MM.1S (cell line): ENCODE results near the gene CERT1.
"Not testable (repeated sequence)": the region's sequence is repeated elsewhere in the genome, so short reads cannot be mapped to it uniquely, and the experiment has no call there.

ENCODE experiments used
- DNase-seq: peaks from one replicate; pipeline ENCODE4 v3.0.0-alpha.2; 2015
- H2AFZ ChIP-seq: fragments of 300-600 bp; sonication (generic); 2 replicates; pipeline ENCODE4 v1.6.0; 2016; ENCODE audit warnings: antibody characterized with exemption, low read length
- H3F3A ChIP-seq: fragments of 300-600 bp; sonication (generic); 2 replicates; pipeline ENCODE4 v1.6.1; 2016; ENCODE audit warnings: mild to moderate bottlenecking, antibody characterized with exemption, low read length, moderate library complexity, mixed read lengths; ENCODE audit not compliant: insufficient read depth
- H3K27ac ChIP-seq: fragments of 300-600 bp; sonication (generic); 2 replicates; pipeline ENCODE4 v1.5.1; 2016; ENCODE audit warnings: mild to moderate bottlenecking, low read length
- H3K27me3 ChIP-seq: fragments of 300-600 bp; sonication (generic); replicated peaks from 2 replicates; pipeline ENCODE4 v1.6.0; 2016; ENCODE audit warnings: low read length; ENCODE audit not compliant: insufficient read depth
- H3K36me3 ChIP-seq: fragments of 300-600 bp; sonication (generic); replicated peaks from 2 replicates; pipeline ENCODE4 v1.6.1; 2016; ENCODE audit warnings: mild to moderate bottlenecking, low read length, mixed read lengths; ENCODE audit not compliant: insufficient read depth
- H3K4me1 ChIP-seq: fragments of 300-600 bp; sonication (generic); 2 replicates; pipeline ENCODE4 v1.6.1; 2016; ENCODE audit warnings: low read length, mixed read lengths
- H3K4me2 ChIP-seq: fragments of 300-600 bp; sonication (generic); 2 replicates; pipeline ENCODE4 v1.6.0; 2016; ENCODE audit warnings: low read depth, low read length
- H3K4me3 ChIP-seq: fragments of 300-600 bp; sonication (generic); 2 replicates; pipeline ENCODE4 v1.5.1; 2016; ENCODE audit warnings: low read length, mixed read lengths
- H3K79me2 ChIP-seq: fragments of 300-600 bp; sonication (generic); 2 replicates; pipeline ENCODE4 v1.6.1; 2016; ENCODE audit warnings: mixed run types, low read length, mixed read lengths
- H3K9ac ChIP-seq: fragments of 300-600 bp; sonication (generic); 2 replicates; pipeline ENCODE4 v1.6.1; 2016; ENCODE audit warnings: low read length, mixed read lengths
- H3K9me2 ChIP-seq: fragments of 300-600 bp; sonication (generic); replicated peaks from 2 replicates; pipeline ENCODE4 v1.6.1; 2016; ENCODE audit warnings: mild to moderate bottlenecking, low read length, mixed read lengths; ENCODE audit not compliant: insufficient read depth
- H3K9me3 ChIP-seq: fragments of 300-600 bp; sonication (generic); replicated peaks from 2 replicates; pipeline ENCODE4 v1.6.1; 2016; ENCODE audit warnings: mild to moderate bottlenecking, low read length, mixed read lengths; ENCODE audit not compliant: insufficient read depth
- H4K20me1 ChIP-seq: fragments of 300-600 bp; sonication (generic); 2 replicates; pipeline ENCODE4 v1.6.1; 2016; ENCODE audit warnings: mild to moderate bottlenecking, low read length, moderate library complexity, mixed read lengths; ENCODE audit not compliant: insufficient read depth
- EZH2 ChIP-seq: fragments of 300-600 bp; sonication (generic); optimal IDR thresholded peaks from 2 replicates; pipeline ENCODE3; 2017; ENCODE audit warnings: low read depth, mild to moderate bottlenecking, antibody characterized with exemption, low read length, mixed read lengths
- EZH2phosphoT487 ChIP-seq: fragments of 300-600 bp; sonication (generic); IDR thresholded peaks from 2 replicates; pipeline ENCODE4 v1.6.1; 2018; ENCODE audit warnings: antibody characterized with exemption, low read length
- TF ChIP-seq, protein P1 (sequence below): fragments of 300-600 bp; sonication (generic); IDR thresholded peaks from 2 replicates; pipeline ENCODE4 v1.5.1; 2016; ENCODE audit warnings: antibody characterized with exemption, low read length, mixed read lengths

The CERT1 gene

DNA sequence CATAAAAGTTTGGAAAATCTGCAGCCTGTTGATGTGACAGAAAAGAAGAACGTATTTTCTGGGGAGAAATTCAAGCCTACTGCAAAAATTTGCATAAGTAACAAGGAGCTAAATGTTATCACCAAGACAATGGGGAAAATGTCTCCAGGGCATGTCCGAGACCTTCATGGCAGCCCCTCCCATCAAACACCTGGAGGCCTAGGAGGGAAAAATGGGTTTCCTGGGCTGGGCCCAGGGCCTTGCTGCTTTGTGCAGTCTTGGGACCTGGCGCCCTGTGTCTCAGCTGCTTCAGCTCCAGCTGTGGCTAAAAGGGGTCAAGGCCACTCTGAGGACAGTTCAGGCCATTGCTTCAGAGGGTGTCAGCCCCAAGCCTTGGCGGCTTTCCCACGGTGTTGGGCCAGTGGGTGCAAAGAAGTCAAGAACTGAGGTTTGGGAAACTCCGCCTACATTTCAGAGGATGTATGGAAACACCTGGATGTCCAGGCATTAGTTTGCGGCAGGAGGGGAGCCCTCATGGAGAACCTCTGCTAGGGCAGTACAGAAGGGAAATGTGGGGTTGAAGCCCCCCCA lies 13.1 kb downstream of the CERT1 start:
- Histone ChIP-seq H2AFZ (no peak overlapping the region), H3K4me2 (no peak overlapping the region), H3K27me3 (no peaks in the 10 kb centered on the region), H3K9me3 (no peaks in the 10 kb centered on the region), H4K20me1 (no peaks in the 10 kb centered on the region), H3K27ac (no peak overlapping the region), H3K4me1 (no peaks in the 10 kb centered on the region), H3K79me2 (peaks cover 26% of the 10 kb centered on the region), H3K9ac (no peak overlapping the region), H3K36me3 (no peaks in the 10 kb centered on the region), H3K9me2 (no peaks in the 10 kb centered on the region), H3F3A (no peaks in the 10 kb centered on the region), H3K4me3 (no peak overlapping the region)
- DNase-seq = no peak
- TF ChIP-seq EZH2phosphoT487 (no peak), EZH2 (no peak)
- TF ChIP-seq, protein P1, sequence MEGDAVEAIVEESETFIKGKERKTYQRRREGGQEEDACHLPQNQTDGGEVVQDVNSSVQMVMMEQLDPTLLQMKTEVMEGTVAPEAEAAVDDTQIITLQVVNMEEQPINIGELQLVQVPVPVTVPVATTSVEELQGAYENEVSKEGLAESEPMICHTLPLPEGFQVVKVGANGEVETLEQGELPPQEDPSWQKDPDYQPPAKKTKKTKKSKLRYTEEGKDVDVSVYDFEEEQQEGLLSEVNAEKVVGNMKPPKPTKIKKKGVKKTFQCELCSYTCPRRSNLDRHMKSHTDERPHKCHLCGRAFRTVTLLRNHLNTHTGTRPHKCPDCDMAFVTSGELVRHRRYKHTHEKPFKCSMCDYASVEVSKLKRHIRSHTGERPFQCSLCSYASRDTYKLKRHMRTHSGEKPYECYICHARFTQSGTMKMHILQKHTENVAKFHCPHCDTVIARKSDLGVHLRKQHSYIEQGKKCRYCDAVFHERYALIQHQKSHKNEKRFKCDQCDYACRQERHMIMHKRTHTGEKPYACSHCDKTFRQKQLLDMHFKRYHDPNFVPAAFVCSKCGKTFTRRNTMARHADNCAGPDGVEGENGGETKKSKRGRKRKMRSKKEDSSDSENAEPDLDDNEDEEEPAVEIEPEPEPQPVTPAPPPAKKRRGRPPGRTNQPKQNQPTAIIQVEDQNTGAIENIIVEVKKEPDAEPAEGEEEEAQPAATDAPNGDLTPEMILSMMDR = no peak

DNA sequence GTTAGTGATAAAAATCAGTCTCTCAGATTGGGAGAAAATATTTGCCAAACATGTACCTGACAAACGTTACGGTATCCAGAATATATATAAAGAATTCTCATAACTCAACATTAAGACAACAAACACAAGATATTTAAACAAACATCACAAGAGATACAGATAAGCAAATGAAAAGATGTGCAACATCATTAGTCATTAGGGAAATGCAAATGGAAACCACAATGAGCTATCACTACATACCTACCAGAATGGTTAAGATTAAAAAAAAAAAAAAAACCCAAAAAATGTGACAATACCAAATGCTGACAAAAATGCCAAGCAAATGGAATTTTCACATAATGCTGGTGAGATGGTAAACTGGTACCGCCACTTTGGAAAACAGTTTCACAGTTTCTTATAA lies 15.4 kb downstream of the CERT1 start:
- Histone ChIP-seq H4K20me1 (no peaks in the 10 kb centered on the region), H3K9ac (no peak overlapping the region), H3K4me1 (no peaks in the 10 kb centered on the region), H2AFZ (no peak overlapping the region), H3F3A (no peaks in the 10 kb centered on the region), H3K27ac (no peak overlapping the region), H3K79me2 (peaks cover 9% of the 10 kb centered on the region; the same call in 1 of the 2 replicates), H3K36me3 (no peaks in the 10 kb centered on the region), H3K4me2 (no peak overlapping the region), H3K9me2 (no peaks in the 10 kb centered on the region), H3K27me3 (no peaks in the 10 kb centered on the region), H3K4me3 (no peak overlapping the region), H3K9me3 (no peaks in the 10 kb centered on the region)
- DNase-seq = no peak
- TF ChIP-seq EZH2phosphoT487 = no peak
- TF ChIP-seq EZH2 = no peak
- TF ChIP-seq, protein P1 = no peak

DNA sequence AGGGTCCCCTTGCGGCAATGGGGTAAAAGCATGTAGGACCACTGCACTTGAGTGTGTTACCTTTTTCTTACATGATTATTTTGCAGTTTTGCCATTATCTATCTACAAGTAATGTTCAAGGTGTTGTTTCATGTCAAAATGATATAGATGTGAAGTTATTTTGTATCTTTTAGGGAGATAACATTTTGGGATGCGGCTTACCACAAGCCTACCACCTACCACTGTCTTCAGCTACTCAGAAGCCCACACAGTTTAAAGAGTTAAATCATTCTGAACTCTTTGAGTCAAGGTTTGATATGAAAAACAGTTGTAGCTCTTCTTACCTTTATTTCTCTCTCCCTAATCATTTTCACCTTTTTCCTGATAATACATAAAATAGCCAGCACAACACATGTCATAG lies 19.8 kb downstream of the CERT1 start:
- no peaks in the 10 kb centered on the region for H3K9me3 ChIP-seq
- DNase-seq = no peak
- H3K4me3 ChIP-seq = no peak overlapping the region
- H3K27me3 ChIP-seq = no peaks in the 10 kb centered on the region
- H3K9me2 ChIP-seq = no peaks in the 10 kb centered on the region
- no peaks in the 10 kb centered on the region for H3K36me3 ChIP-seq
- no peak overlapping the region for H3K4me2 ChIP-seq
- no peaks in the 10 kb centered on the region for H4K20me1 ChIP-seq
- H2AFZ ChIP-seq = no peak overlapping the region
- no peaks in the 10 kb centered on the region for H3F3A ChIP-seq
- H3K9ac ChIP-seq = no peak overlapping the region
- no peaks in the 10 kb centered on the region for H3K4me1 ChIP-seq
- TF ChIP-seq EZH2 = no peak
- TF ChIP-seq, protein P1 = no peak
- peaks cover 12% of the 10 kb centered on the region for H3K79me2 ChIP-seq
- H3K27ac ChIP-seq = no peak overlapping the region

DNA sequence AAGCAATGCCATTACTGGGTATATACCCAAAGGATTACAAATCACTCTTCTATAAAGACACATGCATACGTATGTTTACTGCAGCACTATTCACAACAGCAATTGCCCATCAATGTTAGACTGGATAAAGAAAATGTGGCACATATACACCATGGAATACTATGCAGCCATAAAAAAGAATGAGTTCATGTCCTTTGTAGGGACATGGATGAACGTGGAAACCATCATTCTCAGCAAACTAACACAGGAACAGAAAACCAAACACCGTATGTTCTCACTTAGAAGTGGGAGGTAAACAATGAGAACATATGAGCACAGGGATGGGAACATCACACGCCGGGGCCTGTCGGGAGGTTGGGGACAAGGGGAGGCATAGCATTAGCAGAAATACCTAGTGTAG lies 21.6 kb downstream of the CERT1 start:
- not testable (repeated sequence) for H3K36me3 ChIP-seq, H3K4me1 ChIP-seq, H3K4me2 ChIP-seq, H3K4me3 ChIP-seq, H3K27me3 ChIP-seq, H2AFZ ChIP-seq, H3K9me3 ChIP-seq, H3K9ac ChIP-seq, H3F3A ChIP-seq, DNase-seq, H3K27ac ChIP-seq, H4K20me1 ChIP-seq, H3K9me2 ChIP-seq
- H3K79me2 ChIP-seq = peaks cover 25% of the 10 kb centered on the region
